KMS-11 (cell line): ENCODE results near the gene SBSN.

Experiments
- H2AFZ ChIP-seq: fragments of 200-600 bp; sonication (generic); 2 replicates; pipeline ENCODE4 v1.6.1; 2016; ENCODE audit warnings: antibody characterized with exemption, mixed run types, low read depth
- H3K27ac ChIP-seq: fragments of 200-600 bp; sonication (generic); 2 replicates; pipeline ENCODE4 v1.6.1; 2016; ENCODE audit warnings: mild to moderate bottlenecking, mixed run types
- H3K27me3 ChIP-seq: fragments of 200-600 bp; sonication (generic); 2 replicates; pipeline ENCODE4 v1.6.1; 2017; ENCODE audit warnings: mild to moderate bottlenecking, low read depth, mixed run types, moderate library complexity; ENCODE audit not compliant: insufficient read depth
- H3K36me3 ChIP-seq: fragments of 200-600 bp; sonication (generic); 2 replicates; pipeline ENCODE4 v1.6.1; 2017; ENCODE audit warnings: mild to moderate bottlenecking, mixed run types; ENCODE audit not compliant: insufficient read depth
- H3K4me1 ChIP-seq: fragments of 200-600 bp; sonication (generic); 2 replicates; pipeline ENCODE4 v1.6.1; 2016; ENCODE audit warnings: mild to moderate bottlenecking, low read depth, mixed run types; ENCODE audit not compliant: poor library complexity, severe bottlenecking
- H3K4me2 ChIP-seq: fragments of 200-600 bp; sonication (generic); 2 replicates; pipeline ENCODE4 v1.7.0; 2016; ENCODE audit warnings: mild to moderate bottlenecking, mixed run types
- H3K4me3 ChIP-seq: fragments of 200-600 bp; sonication (generic); IDR thresholded peaks from 2 replicates; pipeline ENCODE4 v1.6.1; 2017; ENCODE audit warnings: low read depth, low read length, mixed read lengths; ENCODE audit not compliant: insufficient read depth
- H3K79me2 ChIP-seq: fragments of 200-600 bp; sonication (generic); 2 replicates; pipeline ENCODE4 v1.6.1; 2016; ENCODE audit warnings: low read depth, mixed run types; ENCODE audit not compliant: insufficient read depth
- H3K9ac ChIP-seq: fragments of 200-600 bp; sonication (generic); 2 replicates; pipeline ENCODE4 v1.6.1; 2016; ENCODE audit warnings: mild to moderate bottlenecking, mixed run types
- H4K20me1 ChIP-seq: fragments of 200-600 bp; sonication (generic); 2 replicates; pipeline ENCODE4 v1.6.1; 2016; ENCODE audit warnings: mild to moderate bottlenecking, mixed run types; ENCODE audit not compliant: insufficient read depth
- TF ChIP-seq, protein P1 (sequence below): fragments of 200-600 bp; sonication (generic); conservative IDR thresholded peaks from 2 replicates; pipeline ENCODE4 v1.6.1; 2017; ENCODE audit warnings: low read depth, mild to moderate bottlenecking, antibody characterized with exemption, low read length, moderate library complexity, mixed read lengths

Gene SBSN

DNA sequence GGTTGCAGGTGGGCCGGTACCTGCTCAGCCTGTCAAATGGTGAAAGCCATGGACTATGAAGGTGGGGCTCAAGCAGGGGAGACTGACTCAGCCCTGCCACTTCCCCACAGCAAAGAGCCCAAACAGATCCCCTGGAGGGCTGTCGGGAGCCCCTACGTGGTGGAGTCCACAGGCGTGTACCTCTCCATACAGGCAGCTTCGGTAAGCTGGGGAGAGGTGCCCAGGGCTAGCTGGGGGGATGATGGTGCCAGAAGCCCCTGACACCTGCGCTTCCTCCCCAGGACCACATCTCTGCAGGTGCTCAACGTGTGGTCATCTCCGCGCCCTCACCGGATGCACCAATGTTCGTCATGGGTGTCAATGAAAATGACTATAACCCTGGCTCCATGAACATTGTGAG is 14.1 kb upstream of the SBSN start:
- no peaks in the 10 kb centered on the region for H4K20me1 ChIP-seq
- no peaks in the 10 kb centered on the region for H3K36me3 ChIP-seq
- H3K79me2 ChIP-seq: no peaks in the 10 kb centered on the region
- no peaks in the 10 kb centered on the region for H3K27me3 ChIP-seq
- H3K9ac ChIP-seq: no peak overlapping the region
- no peak overlapping the region for H2AFZ ChIP-seq
- peaks cover 14% of the 10 kb centered on the region for H3K4me1 ChIP-seq
- TF ChIP-seq, protein P1, sequence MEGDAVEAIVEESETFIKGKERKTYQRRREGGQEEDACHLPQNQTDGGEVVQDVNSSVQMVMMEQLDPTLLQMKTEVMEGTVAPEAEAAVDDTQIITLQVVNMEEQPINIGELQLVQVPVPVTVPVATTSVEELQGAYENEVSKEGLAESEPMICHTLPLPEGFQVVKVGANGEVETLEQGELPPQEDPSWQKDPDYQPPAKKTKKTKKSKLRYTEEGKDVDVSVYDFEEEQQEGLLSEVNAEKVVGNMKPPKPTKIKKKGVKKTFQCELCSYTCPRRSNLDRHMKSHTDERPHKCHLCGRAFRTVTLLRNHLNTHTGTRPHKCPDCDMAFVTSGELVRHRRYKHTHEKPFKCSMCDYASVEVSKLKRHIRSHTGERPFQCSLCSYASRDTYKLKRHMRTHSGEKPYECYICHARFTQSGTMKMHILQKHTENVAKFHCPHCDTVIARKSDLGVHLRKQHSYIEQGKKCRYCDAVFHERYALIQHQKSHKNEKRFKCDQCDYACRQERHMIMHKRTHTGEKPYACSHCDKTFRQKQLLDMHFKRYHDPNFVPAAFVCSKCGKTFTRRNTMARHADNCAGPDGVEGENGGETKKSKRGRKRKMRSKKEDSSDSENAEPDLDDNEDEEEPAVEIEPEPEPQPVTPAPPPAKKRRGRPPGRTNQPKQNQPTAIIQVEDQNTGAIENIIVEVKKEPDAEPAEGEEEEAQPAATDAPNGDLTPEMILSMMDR: no peak
- no peak overlapping the region for H3K4me2 ChIP-seq
- H3K4me3 ChIP-seq: no peak overlapping the region
- no peak overlapping the region for H3K27ac ChIP-seq

- TF ChIP-seq, protein P1: no peak
- Histone ChIP-seq H3K36me3 (no peaks in the 10 kb centered on the region), H3K4me3 (no peak overlapping the region), H3K27me3 (peaks cover 11% of the 10 kb centered on the region; the same call in 1 of the 2 replicates), H3K4me1 (peaks cover 4% of the 10 kb centered on the region), H2AFZ (no peak overlapping the region), H3K79me2 (no peaks in the 10 kb centered on the region), H3K27ac (no peak overlapping the region), H3K9ac (no peak overlapping the region), H3K4me2 (no peak overlapping the region), H4K20me1 (no peaks in the 10 kb centered on the region)
Observed at GRCh38 chr19:35540356-35540927, 12.3 kb upstream of the SBSN start.

DNA sequence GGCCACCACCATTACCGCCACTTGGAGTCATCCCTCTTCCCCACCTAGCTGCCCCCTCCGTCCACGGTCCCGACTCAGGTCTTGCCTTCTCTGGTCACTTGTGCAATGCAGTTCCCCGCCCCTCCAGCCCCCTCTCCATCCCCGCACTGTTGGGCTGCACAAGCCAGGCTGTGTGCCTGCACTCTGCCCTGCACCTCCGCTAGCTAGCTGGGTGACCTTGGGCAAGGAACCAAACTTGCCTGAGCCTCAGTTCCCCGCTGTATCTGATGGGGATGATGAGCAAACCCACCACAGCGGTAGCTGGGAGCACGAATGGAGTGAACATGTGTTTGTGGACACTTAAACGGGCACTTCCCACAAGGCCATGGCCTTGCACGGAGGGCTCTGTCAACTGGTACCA is 11.7 kb upstream of the SBSN start:
- no peak overlapping the region for H3K4me3 ChIP-seq

GRCh38 chr19:35539314-35539713 is 11.2 kb upstream of the SBSN start:
- Histone ChIP-seq H2AFZ (no peak overlapping the region), H4K20me1 (no peaks in the 10 kb centered on the region), H3K36me3 (no peaks in the 10 kb centered on the region), H3K9ac (no peak overlapping the region), H3K4me3 (no peak overlapping the region), H3K4me2 (no peak overlapping the region), H3K79me2 (no peaks in the 10 kb centered on the region), H3K27me3 (peaks cover 22% of the 10 kb centered on the region; the same call in 1 of the 2 replicates), H3K4me1 (peaks cover under 1% of the 10 kb centered on the region), H3K27ac (no peak overlapping the region)
- TF ChIP-seq, protein P1: no peak

More for the DNA sequence above, 11.7 kb upstream of the SBSN start:
- peaks cover 4% of the 10 kb centered on the region for H3K4me1 ChIP-seq
- peaks cover 17% of the 10 kb centered on the region; the same call in 1 of the 2 replicates for H3K27me3 ChIP-seq
- H3K79me2 ChIP-seq: no peaks in the 10 kb centered on the region
- no peak overlapping the region for H3K27ac ChIP-seq
- H2AFZ ChIP-seq: no peak overlapping the region
- H3K36me3 ChIP-seq: no peaks in the 10 kb centered on the region
- no peak overlapping the region for H3K4me2 ChIP-seq
- no peaks in the 10 kb centered on the region for H4K20me1 ChIP-seq
- TF ChIP-seq, protein P1: no peak
- no peak overlapping the region for H3K9ac ChIP-seq
